IMR-90 (cell line): ENCODE data around the gene CLEC6A. TPM values are rescaled to one million over a fixed set of nuclear protein-coding genes. Genes with fewer than 3 reads are reported as not detected.
"Not testable (repeated sequence)": the region's sequence is repeated elsewhere in the genome, so short reads cannot be mapped to it uniquely, and the experiment has no call there.

Source experiments
- ATAC-seq: fragments of 200-7000 bp; cut with Tn5 transposase; 2 replicates; pipeline ENCODE4 v1.9.1; 2020; ENCODE audit warnings: low read depth, mild to moderate bottlenecking, moderate library complexity
- BruUV-seq: library from RNA; stranded (reverse); fragments of 400-500 nt; replicated peaks from 2 replicates; lab custom pipeline; 2021; lab: Mats Ljungman, UMichigan
- CTCF ChIA-PET: fragments of 300-600 bp; formaldehyde crosslinking; extraction: SDS; loops from one replicate; lab custom pipeline; 2021; ENCODE audit warnings: antibody characterized with exemption; lab: Yijun Ruan, JAX
- POLR2A ChIA-PET: fragments of 300-600 bp; sonication (Branson Sonifier 250); formaldehyde crosslinking; loops from one replicate; lab custom pipeline; 2022; ENCODE audit warnings: antibody characterized with exemption; ENCODE audit not compliant: unreplicated experiment; lab: Charles Lee
- DNase-seq: peaks from one replicate; pipeline ENCODE4 v3.0.0; 2013
- H2AFZ ChIP-seq: replicated peaks from 2 replicates; pipeline ENCODE3; 2013; ENCODE audit warnings: low read length, mild to moderate bottlenecking; ENCODE audit not compliant: poor library complexity
- H2AK5ac ChIP-seq: 2 replicates; pipeline ENCODE4 v1.6.1; 2013; ENCODE audit warnings: low read depth, low read length, inconsistent platforms
- H2AK9ac ChIP-seq: replicated peaks from 2 replicates; pipeline ENCODE3; 2013; ENCODE audit warnings: mild to moderate bottlenecking, low read depth, low read length, moderate library complexity; ENCODE audit not compliant: poor library complexity
- H2BK120ac ChIP-seq: 2 replicates; pipeline ENCODE4 v1.6.1; 2013; ENCODE audit warnings: low read depth, low read length, inconsistent platforms
- H2BK15ac ChIP-seq: 3 replicates; pipeline ENCODE4 v1.6.1; 2013; ENCODE audit warnings: low read depth, low read length, inconsistent platforms
- H2BK20ac ChIP-seq: 2 replicates; pipeline ENCODE4 v1.6.1; 2013; ENCODE audit warnings: low read depth, mild to moderate bottlenecking, inconsistent platforms, low read length, moderate library complexity
- H2BK5ac ChIP-seq: 2 replicates; pipeline ENCODE4 v1.6.1; 2013; ENCODE audit warnings: mild to moderate bottlenecking, low read depth, low read length, inconsistent platforms; ENCODE audit not compliant: poor library complexity, severe bottlenecking
- H3K14ac ChIP-seq: replicated peaks from 2 replicates; pipeline ENCODE4 v1.6.1; 2013; ENCODE audit warnings: low read depth, low read length, inconsistent platforms
- H3K18ac ChIP-seq: 2 replicates; pipeline ENCODE4 v1.6.1; 2013; ENCODE audit warnings: low read depth, low read length, control low read depth
- H3K23ac ChIP-seq: 2 replicates; pipeline ENCODE4 v1.6.1; 2013; ENCODE audit warnings: low read depth, low read length, inconsistent platforms
- H3K27ac ChIP-seq: 2 replicates; pipeline ENCODE4 v1.5.1; 2013; ENCODE audit warnings: mild to moderate bottlenecking, control low read depth, low read length; ENCODE audit not compliant: insufficient read depth
- H3K27me3 ChIP-seq: 2 replicates; pipeline ENCODE4 v1.6.1; 2013; ENCODE audit warnings: low read length; ENCODE audit not compliant: control insufficient read depth, insufficient read depth
- H3K36me3 ChIP-seq: 2 replicates; pipeline ENCODE4 v1.6.1; 2013; ENCODE audit warnings: low read length, mixed read lengths; ENCODE audit not compliant: control insufficient read depth, insufficient read depth
- H3K4ac ChIP-seq: 2 replicates; pipeline ENCODE4 v1.6.1; 2013; ENCODE audit warnings: low read depth, low read length, inconsistent platforms
- H3K4me1 ChIP-seq: 2 replicates; pipeline ENCODE4 v1.6.1; 2013; ENCODE audit warnings: low read length, mixed read lengths; ENCODE audit not compliant: control insufficient read depth, insufficient read depth
- H3K4me2 ChIP-seq: 2 replicates; pipeline ENCODE4 v1.6.1; 2013; ENCODE audit warnings: low read depth, mild to moderate bottlenecking, control low read depth, low read length, moderate library complexity
- H3K4me3 ChIP-seq: 2 replicates; pipeline ENCODE4 v1.5.1; 2013; ENCODE audit warnings: low read depth, mild to moderate bottlenecking, control low read depth, low read length, moderate library complexity; ENCODE audit not compliant: insufficient read depth
- H3K56ac ChIP-seq: 2 replicates; pipeline ENCODE4 v1.6.1; 2013; ENCODE audit warnings: low read length, inconsistent platforms; ENCODE audit not compliant: insufficient read depth; ENCODE audit errors: extremely low read depth
- H3K79me1 ChIP-seq, 2 experiments: 2 replicates each; pipeline ENCODE4 v1.6.1; 2013; ENCODE audit warnings: low read length in 2 of 2, inconsistent platforms in 1 of 2, low read depth in 1 of 2
- H3K9ac ChIP-seq: 2 replicates; pipeline ENCODE4 v1.6.1; 2013; ENCODE audit warnings: low read depth, low read length, control low read depth
- H3K9me1 ChIP-seq: 2 replicates; pipeline ENCODE4 v1.6.1; 2013; ENCODE audit warnings: low read length, inconsistent platforms; ENCODE audit not compliant: insufficient read depth
- H3K9me3 ChIP-seq: 2 replicates; pipeline ENCODE4 v1.6.1; 2013; ENCODE audit warnings: low read length; ENCODE audit not compliant: control insufficient read depth, insufficient read depth
- H4K20me1 ChIP-seq: 2 replicates; pipeline ENCODE4 v1.6.1; 2013; ENCODE audit warnings: low read length, inconsistent platforms; ENCODE audit not compliant: insufficient read depth
- H4K5ac ChIP-seq: 2 replicates; pipeline ENCODE4 v1.6.1; 2013; ENCODE audit warnings: mild to moderate bottlenecking, low read depth, low read length, control low read depth
- H4K8ac ChIP-seq, 2 experiments: 2 replicates each; pipeline ENCODE4 v1.6.1; 2013; ENCODE audit warnings: low read depth in 2 of 2, low read length in 2 of 2, control low read depth in 1 of 2, inconsistent platforms in 1 of 2
- H4K91ac ChIP-seq: 2 replicates; pipeline ENCODE4 v1.6.1; 2013; ENCODE audit warnings: low read depth, low read length, inconsistent platforms; ENCODE audit not compliant: insufficient read depth
- WGBS, 2 experiments: methylation state at CpG; one replicate each; pipeline versions ENCODE4 v1.1.5 to v1.1.7; 2013; ENCODE audit warnings: missing lambda C conversion rate in 2 of 2; ENCODE audit not compliant: insufficient read length in 1 of 2; ENCODE audit errors: extremely low coverage in 2 of 2; 5-methylcytosine and 5-hydroxymethylcytosine counted together
- dilution Hi-C: fragments of 300-500 bp; cut with HindIII; formaldehyde crosslinking; loops from one replicate; pipeline ENCODE4 v1.14.3; 2018; ENCODE audit warnings: low sequenced_read_pairs; ENCODE audit not compliant: unreplicated experiment
- in situ Hi-C: fragments of 300-500 bp; cut with MboI; formaldehyde crosslinking; loops from 3 replicates; pipeline ENCODE4 v1.14.3; 2019; ENCODE audit warnings: low sequenced_read_pairs, inconsistent platforms, mixed read lengths
- intact Hi-C: fragments of 100-400 bp; cut with micrococcal nuclease; formaldehyde crosslinking; loops from 2 replicates; pipeline ENCODE4 v1.10.0; 2022
- polyA plus RNA-seq, 3 experiments: library from polyadenylated mRNA; depleted of rRNA; stranded (reverse); fragments of >200 nt; gene quantifications; 2 replicates each; pipeline ENCODE4 v1.2.3, GENCODE V29; 2012; ENCODE audit warnings: low replicate concordance in 1 of 3
- total RNA-seq: library from RNA; depleted of rRNA; stranded (reverse); fragments of >200 nt; gene quantifications from 2 replicates; pipeline ENCODE4 v1.2.3, GENCODE V29; 2012

Gene CLEC6A
- total and polyA plus RNA-seq, 2 of the 4 experiments (the other 2 are of a cell fraction), result not detected

DNA sequence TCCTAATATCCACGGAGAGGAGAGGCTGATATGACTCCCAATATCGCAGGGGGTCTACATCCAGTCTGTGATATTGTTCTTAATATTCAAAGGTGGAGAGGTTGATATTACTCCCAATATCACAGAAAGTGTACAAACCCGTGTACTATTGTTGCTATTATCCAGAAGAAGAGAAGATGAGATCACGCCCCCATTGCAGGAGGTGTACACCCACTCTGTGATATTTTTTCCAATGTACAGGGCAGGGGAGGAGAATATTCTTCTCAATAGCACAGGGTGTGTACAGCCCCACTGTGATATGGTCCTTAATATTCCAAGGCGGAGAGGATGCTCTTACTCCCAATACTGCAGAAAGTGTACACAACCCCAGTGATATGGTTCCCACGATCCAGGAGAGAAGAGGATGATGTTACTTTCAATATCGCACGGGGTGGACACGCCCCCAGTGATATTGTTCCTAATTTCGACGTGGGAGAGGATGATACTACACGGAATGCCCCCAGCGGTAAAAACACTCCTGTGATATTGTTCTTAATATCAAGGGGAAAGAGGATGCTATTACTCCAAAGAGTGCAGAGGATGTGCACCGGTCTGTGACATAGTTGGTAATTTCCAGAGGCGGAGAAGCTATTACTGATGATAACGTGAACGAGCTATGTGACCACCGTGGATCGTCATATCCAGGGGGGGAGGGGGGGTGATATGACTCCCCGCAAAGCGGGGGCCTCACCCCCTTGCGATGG is 11.1 kb upstream of the CLEC6A start:
- H2AK9ac ChIP-seq, H3K23ac ChIP-seq, in situ Hi-C loops, H3K56ac ChIP-seq, H3K4ac ChIP-seq, H2BK20ac ChIP-seq, H2BK5ac ChIP-seq, H4K91ac ChIP-seq, H3K9me1 ChIP-seq, H4K20me1 ChIP-seq, H3K4me1 ChIP-seq, H3K4me3 ChIP-seq, H3K9me3 ChIP-seq, intact Hi-C loops, H4K5ac ChIP-seq, H4K8ac ChIP-seq, ATAC-seq, H3K9ac ChIP-seq, dilution Hi-C loops, H3K4me2 ChIP-seq, H2BK120ac ChIP-seq, CTCF ChIA-PET, H3K36me3 ChIP-seq, BruUV-seq, H2AFZ ChIP-seq, POLR2A ChIA-PET, H3K14ac ChIP-seq, DNase-seq, H2AK5ac ChIP-seq, H3K27ac ChIP-seq, H3K79me1 ChIP-seq, H2BK15ac ChIP-seq, H3K18ac ChIP-seq, H3K27me3 ChIP-seq: not testable (repeated sequence)
- WGBS, 2 experiments, result 93% methylated on average over 2 of the region's 22 CpGs; no CpG with 5 or more reads in 1 of the 2 experiments
